ENCODE data around the gene ADO.

The ADO gene

DNA sequence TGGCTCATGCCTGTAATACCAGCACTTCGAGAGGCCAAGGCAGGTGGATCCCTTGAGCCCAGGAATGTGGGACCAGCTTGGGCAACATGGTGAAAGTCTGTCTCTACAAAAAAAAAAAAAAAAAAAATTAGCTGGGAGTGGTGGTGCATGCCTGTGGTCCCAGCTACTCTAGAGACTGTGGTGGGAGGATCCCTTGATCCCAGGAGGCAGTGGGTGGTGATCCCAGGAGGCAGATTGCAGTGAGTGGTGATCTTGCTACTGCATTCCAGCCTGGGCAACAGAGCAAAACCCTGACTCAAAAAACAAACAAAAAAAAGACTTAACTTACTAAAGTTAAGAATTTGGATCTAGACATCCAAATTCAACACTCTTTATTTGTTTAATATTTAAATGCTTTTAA lies 10.2 kb upstream of the ADO start:
- DNase-seq, result no peak

DNA sequence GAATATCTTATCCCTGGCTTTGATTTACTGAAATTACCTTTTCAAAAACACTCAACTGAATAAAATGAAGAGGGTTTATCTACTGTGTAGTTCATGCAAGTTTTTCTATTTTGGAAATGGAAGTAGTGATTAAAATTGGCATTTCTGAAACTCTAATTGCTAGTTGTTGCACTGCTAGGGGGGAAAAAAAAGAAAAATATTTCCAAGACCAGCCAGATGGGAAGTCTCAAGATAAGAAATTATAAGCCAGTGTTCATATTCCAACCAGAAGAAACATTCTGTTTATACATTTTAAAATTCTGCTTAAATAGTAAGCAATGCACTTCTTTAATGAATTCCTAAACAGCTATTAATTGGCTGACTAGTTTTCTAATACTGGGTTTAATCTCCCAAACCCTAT lies 9.4 kb upstream of the ADO start:
- DNase-seq, result no peak

DNA sequence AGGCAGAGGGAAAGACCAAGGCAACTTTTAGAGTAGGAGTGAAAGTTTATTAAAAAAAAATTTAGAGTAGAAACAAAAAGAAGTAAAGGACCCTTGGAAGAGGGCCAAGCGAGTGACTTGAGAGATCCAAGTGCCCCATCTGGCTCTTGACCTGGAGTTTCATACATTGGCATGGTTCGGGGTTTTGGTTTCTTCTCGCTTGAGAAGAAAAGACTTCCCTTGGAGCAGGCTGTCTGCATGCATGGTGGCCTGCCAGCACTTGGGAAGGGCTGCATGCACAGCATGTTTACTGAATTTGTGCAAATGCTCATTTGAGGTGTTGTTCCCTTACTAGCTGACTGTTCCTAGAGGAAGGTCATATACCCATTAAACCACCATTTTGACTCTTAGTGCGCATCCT lies 8.8 kb upstream of the ADO start:
- DNase-seq, result no peak

DNA sequence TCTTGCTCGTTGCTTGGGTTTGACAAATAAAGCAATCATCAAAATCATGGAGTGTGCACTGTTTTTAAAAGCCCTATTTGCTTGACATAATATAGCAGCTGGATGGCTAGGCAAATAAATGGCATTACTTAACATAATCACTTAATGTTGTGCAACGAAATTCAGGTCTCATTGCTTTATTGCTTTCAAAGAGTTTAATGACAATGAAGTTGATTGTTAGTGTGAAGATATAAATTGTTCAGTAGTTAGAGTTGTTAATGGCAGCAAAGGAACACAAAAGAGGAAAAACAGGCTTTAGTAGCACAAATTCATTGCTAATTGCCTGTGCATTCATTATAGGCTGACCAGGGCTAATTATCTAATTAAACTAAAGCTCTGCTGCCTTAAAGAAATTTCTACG lies 7.6 kb upstream of the ADO start:
- DNase-seq, result no peak

DNA sequence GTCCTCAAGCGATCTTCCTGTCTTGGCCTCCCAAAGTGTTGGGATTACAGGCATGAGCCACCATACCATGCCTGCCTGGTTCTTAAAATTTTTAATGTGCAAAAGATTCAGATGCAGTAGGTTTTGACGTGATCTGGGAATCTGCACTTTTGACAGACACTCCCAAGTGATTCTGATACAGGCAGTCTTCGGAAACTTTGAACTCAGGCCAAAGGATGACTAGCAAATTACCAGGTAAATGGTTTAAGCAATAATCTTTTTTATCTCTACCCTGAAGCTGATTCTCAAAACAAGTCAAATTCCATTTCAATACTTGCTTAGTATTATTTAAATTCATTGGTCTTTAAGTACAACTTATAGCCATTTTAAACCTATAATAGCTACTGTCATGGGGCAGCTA lies 2.6 kb upstream of the ADO start:
- no peak for DNase-seq

DNA sequence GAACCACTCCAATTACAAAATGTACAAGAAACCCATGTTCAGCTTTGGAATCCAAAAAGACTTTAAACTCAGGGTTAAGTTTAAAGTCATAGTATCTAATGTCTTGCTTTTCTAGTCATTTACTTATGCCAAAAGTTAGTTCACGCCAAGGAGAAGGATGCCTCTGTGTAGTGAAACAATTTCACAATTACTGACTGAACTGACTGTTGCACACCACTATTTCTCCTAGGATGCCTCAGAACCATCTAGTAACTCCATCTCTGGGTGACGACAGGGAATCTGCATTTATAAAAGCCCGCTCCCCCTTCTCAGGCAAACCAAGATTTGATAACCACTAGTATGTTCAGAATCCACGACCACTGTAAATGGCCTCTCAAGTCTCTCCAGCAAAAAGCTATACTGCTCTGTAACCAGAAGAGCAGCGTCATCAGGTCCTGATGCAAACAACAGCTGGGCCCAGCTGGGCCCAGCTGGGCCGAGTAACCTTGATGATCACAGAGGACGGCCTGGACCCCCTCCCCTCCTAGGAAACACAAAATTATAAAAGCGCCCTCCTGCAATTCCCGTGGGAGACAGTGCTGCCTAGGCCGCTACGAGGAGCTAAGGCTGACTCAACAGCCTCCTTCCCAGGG lies 680 bp upstream of the ADO start:
- peak; percentile 92 for DNase-seq

DNA sequence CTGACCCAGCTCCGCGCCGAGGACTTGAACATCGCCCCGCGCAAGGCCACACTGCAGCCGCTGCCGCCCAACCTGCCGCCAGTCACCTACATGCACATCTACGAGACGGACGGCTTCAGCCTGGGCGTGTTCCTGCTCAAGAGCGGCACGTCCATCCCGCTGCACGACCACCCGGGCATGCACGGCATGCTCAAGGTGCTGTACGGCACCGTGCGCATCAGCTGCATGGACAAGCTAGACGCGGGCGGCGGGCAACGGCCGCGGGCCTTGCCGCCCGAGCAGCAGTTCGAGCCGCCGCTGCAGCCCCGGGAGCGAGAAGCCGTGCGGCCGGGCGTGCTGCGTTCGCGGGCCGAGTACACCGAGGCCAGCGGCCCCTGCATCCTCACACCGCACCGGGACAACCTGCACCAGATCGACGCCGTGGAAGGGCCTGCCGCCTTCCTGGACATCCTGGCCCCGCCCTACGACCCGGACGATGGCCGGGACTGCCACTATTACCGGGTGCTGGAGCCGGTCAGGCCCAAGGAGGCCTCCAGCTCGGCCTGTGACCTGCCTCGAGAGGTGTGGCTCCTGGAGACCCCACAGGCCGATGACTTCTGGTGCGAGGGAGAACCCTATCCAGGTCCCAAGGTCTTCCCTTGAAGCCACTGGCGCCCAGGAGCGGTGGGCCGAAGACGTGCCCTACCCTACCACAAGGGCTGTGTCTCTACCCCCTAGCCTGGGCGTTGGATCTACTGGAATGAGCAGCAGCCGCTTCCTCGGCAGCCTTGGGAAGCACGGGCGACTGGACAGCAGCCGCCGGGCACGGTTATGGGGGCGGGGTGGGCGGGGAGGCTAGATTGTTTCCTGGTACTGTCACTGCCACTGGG lies 945 bp downstream of the ADO start:
- DNase-seq, result no peak

DNA sequence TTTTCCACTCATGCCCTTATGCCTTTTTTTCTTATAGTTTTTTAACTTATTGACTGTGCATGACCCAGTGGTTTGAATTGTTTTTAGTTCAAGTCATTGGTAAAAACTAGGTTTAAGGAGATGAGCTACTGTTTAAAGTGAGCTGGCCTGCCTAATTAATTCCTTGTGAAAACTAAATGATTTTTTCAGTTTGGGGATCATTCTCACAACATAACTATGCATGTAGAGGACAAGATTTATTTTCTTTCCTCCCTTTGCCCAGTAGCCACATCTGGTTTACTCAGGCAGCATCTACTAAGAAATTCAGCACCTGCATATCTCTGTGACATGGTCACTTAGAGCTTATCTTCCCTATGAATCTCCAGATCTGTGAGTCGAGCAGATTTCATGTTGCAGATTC lies 1.7 kb downstream of the ADO start:
- DNase-seq, result no peak

DNA sequence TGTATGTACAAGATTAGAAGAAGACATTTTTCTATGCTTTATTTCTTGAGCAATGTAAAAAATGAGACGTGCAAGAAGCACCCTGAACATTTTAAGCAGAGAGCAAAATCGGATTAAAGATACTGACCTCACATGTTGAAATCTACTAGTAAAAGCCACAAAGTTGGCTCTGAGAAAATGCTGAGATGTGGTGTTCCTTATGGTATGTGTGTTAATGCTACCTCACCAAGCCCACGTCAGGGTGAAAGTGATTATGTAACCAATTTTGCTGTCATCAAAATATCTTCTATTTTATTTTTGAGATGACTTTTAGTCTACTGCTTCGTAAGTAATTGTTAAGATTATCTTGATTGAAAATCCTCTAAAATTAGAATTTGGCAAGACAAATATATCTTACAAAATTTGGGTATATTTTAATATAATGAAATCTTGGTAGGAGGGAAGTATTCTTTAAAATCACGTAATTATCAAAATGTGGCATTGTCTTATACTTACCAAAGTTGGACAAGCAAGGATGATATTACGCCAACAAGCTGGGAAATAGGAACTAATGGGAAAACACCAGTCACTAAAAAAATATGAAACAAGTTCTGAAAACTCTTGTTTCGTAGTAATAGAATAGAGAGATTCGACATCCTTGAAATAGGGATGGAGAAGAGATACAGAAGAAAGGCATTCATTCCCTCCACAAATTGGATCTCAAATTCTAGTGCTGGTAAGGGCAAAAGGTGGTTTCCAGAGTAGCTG lies 5.8 kb downstream of the ADO start:
- DNase-seq, result no peak

DNA sequence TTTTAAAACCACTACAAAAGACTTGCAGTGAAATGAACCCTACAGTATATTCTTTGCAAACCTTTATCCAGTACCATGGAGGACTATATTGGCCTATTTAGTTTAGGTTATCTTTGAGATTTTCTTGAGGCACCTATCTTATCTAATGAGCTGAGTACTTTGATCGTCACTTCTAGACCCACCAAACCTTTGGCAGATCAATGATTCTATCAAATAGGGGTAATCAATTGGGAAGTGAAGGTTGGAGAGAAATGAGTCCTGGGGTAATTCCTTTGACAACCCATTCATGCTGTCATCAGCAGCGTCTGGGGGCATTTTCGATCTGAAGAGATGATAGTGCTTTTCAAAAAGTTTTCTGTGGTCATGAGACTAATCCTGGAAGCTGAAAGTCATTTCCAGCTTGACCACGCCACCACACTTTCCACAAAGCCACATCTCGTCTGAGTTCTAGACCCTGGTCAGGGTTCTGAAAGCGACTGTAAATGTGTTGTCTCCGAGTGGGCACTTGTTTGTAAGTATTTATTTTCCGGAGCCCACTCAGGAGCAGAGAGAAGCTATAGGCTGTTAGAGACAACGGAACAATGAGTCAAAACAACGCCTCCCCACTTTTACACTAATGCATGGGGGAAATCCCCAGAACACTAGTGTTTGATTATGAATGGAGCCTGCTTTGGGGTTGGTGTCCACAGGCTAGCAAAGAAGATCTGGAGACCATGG lies 6.8 kb downstream of the ADO start:
- no peak for DNase-seq

DNA sequence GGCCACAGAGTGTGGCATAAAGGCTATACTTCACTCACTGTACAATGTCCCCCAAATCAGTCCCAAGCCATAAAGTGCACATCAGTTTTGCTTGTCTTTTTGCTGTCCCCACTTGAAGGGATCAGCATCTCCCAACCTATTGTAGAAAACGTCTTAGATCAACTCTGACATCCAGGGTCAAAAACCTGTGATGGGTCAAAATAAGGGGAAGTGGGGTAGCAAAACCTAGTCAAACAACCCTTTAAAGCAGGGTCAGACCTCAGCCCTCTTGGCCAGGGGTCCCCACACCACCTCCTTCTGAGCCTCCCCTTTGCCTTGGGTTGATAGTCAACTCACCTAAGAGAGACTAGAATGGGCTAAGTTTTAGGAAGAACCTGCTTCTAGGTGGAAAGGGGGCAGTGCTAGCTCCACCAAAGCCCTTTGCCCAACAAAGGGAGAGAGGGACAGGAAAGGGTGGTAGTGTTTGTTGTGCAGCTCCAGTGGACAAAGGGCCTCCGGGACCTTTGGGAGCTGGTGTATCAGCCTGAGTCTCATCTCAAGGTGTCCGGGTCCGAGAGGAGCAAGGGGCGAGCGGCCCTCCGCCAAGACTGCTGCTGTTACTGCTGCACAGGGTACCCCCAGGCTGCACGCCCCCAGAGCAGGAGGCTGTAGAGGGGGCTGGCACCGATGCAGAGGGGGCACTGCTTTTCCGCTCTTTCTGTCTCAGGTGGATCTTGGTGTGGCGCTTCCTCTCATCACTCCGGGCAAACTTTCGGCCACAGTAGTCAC lies 8.3 kb downstream of the ADO start:
- DNase-seq, result no peak

DNA sequence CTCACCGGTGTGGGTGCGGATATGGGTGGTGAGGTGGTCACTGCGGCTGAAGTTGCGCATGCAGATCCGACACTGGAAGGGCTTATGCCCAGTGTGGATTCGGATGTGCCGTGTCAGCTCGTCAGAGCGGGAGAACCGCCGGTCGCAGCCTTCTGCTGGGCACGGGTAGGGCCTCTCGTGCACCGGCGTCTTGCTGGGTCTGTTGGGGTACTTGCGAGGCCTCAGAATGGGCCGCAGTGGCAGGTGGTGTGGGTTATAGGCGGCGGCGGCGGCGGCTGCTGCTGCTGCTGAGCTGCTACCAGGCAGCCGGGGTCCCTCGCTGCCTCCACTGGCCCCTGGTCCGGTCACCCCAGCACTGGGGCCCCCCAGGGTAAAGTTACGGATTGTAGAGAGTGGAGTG lies 8.9 kb downstream of the ADO start:
- no peak for DNase-seq

DNA sequence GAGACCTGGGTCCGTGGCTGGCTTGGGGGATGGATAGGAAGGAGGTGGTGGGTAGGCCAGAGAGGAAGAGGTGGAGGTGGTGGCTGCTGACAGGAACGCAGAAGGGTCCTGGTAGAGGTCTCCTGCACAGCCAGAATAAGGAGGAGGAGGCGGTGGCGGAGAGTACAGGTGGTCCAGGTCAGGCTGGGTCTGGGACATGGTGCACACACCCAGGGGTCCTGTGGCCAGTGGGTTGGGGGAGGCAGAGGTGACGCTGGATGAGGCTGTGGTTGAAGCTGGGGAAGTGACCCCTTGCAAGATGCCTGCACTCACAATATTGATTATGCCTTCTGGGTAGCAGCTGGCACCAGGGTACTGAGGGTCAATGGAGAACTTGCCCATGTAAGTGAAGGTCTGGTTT lies 9.5 kb downstream of the ADO start:
- DNase-seq, result no peak

DNA sequence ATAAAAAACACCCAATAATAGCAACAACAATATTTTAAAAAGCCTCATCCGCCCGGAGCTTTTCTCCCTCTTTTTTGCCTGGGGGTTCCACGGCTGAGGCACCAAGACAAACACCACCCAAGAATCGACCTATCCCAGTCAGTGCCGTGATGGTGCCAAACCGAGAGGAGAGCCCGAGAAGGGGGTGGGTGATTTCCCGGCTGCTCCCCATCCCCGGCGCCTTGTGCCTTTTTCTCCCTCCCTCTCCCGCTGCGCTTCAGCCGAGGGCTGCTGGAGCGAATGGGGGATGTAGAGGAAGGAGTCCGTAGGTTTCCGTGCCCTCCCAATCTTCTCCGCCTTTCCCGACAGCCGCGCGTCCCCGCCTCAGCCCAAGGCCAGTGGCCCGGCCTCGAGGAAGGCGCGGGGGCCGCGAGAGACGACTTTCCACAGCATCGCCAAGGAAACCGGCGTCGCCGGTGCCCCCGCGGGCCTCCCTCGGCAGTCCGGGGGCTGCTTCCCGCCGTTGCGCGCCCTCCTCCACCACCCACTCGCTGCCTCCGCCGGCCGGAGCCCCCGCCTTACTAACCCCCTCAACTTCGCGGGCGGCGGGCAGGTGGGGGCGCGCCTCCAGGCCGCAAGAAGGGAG lies 10.3 kb downstream of the ADO start:
- no peak for DNase-seq

DNA sequence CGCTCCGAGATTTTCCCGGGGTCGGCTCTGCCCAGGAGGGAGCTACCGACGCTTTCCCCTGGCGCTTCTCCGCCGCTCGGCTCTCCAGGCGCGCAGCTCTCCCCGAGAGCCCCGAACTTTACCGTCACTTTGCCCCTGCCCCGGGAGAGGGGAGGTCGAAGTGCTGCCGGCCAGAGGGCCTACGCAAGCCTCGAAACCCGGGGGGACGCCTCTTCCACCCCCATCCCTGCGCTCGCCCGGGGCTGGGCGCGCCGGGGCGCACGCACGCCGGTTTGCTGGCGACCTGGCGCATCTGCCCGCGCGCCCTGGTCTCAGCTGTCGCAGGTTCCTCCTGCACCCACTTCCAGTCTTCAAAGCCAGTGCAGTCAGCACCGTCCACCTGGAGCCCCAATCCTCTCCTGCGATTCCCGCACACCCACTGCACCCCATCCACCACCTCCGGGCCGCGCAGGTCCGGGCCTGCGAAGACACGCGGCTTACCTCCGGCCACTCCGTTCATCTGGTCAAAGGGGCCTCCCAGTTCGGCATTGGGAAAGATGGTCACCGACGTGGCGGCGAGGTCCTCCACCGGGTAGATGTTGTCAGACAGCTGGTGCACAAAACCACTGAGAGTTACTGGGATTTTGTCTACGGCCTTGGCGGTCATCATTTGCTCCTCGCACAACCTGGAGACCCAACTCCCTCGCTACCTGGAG lies 11.0 kb downstream of the ADO start:
- DNase-seq, result peak; percentile 53

DNA sequence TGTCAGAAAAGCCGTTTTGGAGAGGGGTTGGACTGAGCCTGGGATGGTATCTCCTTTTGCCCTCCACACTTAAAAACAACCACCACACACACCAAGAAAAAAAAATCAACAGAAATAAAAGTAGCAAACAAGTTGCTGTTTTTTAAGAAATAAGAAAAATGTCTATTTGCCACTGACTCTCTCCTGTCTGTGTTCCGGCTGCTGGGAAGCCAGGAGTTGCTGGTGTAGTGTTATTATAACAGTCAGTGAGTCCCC lies 11.5 kb downstream of the ADO start:
- no peak for DNase-seq

DNA sequence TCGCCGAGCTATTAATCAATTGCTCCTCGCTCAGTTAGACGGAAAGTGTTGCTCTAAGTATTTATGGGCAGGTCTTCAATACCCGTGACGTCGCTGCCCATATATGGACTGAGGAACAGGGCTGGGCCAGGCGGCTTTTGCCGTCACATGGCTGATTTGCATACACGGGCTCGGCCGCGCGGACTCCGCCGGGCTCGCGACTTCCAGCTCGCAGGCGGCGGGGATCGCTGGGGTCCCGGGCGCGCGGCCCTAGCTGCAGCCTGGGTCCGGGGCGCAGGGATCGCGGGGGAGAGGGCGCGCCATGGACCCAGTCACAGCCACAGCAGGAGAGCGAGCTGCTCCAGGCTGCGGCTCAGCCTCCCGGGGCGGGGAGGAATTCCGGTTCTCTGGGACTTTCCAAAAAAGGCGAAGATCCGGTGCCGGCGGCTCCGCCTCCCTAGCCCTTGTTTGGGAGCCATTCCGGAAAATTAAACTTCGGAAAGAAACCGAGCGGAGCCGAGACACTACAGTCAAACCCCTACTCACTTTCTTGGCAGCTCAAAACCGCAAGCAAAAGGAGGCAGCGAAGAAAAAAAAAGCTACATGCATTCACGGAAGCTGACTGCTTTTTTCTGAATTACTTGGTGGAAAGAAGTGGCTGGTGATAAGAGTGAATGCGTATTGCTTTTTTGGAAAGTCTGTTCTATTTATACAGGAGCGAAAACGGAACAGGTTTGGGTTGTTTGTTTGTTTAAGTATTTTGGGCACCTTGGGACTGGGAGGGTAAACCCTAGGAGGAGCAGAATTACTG lies 12.0 kb downstream of the ADO start, which contains the start of gene EGR2:
Gene EGR2 (minus strand): TSS at position 36 of the 790 bp plus-strand sequence. CDS start 337 bp downstream, outside the sequence.
- peak; percentile 96 for DNase-seq

DNA sequence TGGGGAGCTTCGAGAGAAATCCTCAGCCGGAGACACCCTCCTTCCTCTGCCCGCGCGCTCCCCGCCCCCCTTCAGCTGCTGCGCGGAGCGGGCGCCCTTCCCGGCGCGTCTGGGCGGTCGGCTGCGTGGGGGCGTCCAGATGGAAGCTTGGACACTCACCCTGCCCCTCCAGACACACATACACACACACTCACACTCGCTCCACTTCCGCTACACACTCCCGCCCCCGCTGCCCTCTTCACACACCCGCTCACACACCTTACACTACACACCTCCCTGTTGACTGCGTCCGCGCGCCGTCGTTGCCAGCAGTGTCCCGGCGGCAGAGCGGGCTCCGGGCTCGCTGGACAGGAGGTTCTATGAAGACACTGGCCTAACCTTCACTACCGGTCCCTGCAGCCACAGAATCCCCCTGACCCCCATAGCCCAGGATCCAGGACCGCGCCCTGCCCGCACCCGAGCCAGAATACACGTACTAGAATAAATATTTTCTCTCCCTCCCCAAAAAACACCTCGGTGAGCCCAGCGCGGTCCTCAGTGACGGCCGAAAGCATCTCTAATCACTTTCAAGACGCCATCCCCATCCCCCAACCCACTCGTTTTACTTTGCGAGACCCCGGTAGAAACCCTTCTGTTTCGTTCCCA lies 12.7 kb downstream of the ADO start:
- DNase-seq, result peak; percentile 73

DNA sequence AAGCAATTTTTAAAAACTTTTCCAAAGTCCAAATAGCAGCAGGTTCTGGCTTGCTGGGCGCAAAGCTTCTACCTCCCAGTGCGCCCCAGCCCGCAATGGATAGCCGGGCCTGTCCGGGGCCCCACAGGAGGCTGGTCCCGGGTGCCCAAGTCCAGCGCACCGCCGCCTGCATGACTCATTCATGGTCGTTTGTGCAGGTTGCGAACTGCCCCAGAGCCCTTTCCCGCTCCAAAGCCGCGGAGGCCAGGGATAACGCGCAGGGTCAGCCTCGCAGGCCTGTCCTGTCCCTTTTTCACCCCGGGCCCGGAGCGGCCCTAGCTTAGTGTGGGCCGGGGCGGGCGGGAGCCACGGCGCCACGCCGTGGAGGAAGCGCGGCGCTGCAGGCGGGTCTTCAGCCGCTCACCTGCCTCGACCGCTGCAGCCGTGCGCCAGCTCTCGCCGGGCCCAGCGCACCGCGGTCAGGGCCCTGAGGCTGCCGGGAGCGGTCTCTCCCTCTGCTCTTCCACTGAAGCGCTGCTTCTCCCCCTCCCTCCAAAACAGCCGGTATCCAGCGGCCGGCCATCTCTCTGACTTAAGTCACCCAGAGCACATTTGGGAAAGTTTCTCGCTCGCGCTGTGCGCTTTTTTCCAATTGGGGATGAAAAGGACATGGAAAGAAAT lies 13.4 kb downstream of the ADO start:
- DNase-seq, result peak; percentile 82

All from right forelimb (tissue), 1 donor.